ENCODE data around the gene ZGRF1. TPM values are rescaled to one million over a fixed set of nuclear protein-coding genes. Genes with fewer than 3 reads are reported as not detected.
A peak's percentile ranks its signal among the peaks of the same experiment; 100 is the strongest.

The ZGRF1 gene
- total and polyA plus RNA-seq, 10 of the 15 experiments (the other 5 are each of a cell fraction or from before 2014, with no cell fraction given), result 8.5 to 32.1 (median 20.1) TPM

DNA sequence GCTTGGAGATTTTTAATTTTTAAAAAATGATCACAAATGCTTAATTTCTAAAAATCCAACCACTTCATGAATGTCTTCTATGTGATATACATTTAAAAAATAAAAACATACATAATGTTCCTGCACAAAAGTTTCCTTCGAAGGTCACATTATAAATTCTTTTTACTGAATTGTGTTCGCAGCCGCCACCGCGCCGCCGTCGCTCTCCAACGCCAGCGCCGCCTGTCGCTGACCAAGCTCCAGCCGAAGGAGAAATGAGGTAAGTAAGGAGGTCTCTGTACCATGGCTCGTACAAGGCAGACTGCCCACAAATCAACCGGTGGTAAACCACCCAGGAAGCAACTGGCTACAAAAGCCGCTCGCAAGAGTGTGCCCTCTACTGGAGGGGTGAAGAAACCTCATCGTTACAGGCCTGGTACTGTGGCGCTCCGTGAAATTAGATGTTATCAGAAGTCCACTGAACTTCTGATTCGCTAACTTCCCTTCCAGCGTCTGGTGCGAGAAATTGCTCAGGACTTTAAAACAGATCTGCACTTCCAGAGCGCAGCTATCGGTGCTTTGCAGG lies 71.9 kb downstream of the ZGRF1 start:
- Histone ChIP-seq H3K27ac (ENCODE audit: control insufficient read depth, insufficient read depth) (no peak overlapping the region), H2AFZ (ENCODE audit: control insufficient read depth, low read depth, low read length) (no peak overlapping the region), H3K4me3 (no peak overlapping the region), H3K27me3 (replicated peaks in 1 of 2; ENCODE audit: control insufficient read depth in 2 of 2, insufficient read depth in 2 of 2, low read length in 1 of 2) (no peaks in the 10 kb centered on the region), H3K36me3 (ENCODE audit: control insufficient read depth in 2 of 2, insufficient read depth in 2 of 2, low read length in 1 of 2) (no peaks in the 10 kb centered on the region; a peak in 1 of 4 replicates), H3K4me1 (ENCODE audit: control insufficient read depth, insufficient read depth, low read length) (peaks cover 4% of the 10 kb centered on the region; the same call in 1 of the 2 replicates), H3K9me3 (replicated peaks; ENCODE audit: control insufficient read depth, insufficient read depth, low read length) (no peaks in the 10 kb centered on the region; the same call in 2 of the 3 replicates), H3K79me2 (ENCODE audit: control insufficient read depth, insufficient read depth, low read length) (no peaks in the 10 kb centered on the region), H3K4me2 (ENCODE audit: control insufficient read depth, insufficient read depth) (no peak overlapping the region), H3K9ac (ENCODE audit: control insufficient read depth, insufficient read depth, low read length) (no peak overlapping the region), H4K20me1 (ENCODE audit: control insufficient read depth, insufficient read depth) (no peaks in the 10 kb centered on the region)
- in situ Hi-C loops (cut with MboI), result no loop called here
- ChIA-PET SMC1A (ENCODE audit: uncharacterized antibody, unreplicated experiment) (no interaction called here), RAD21 (ENCODE audit: unreplicated experiment) (interaction anchor here (1.0 kb wide), 1 partner anchor 237 kb away, joined by 3 read pairs; no protein-coding TSS in a partner anchor), CTCF (no interaction called here), POLR2A (no interaction called here)
- TF ChIP-seq RUNX3 (IDR thresholded peaks at IDR 0.05; ENCODE audit: low read length), result no peak
- no peak for TF ChIP-seq NR2C2 (IDR thresholded peaks at IDR 0.05; ENCODE audit: borderline replicate concordance, control insufficient read depth, insufficient read length, low read depth)
- TF ChIP-seq ESRRA (IDR thresholded peaks at IDR 0.05; ENCODE audit: low read length), result no peak
- TF ChIP-seq, protein P1, sequence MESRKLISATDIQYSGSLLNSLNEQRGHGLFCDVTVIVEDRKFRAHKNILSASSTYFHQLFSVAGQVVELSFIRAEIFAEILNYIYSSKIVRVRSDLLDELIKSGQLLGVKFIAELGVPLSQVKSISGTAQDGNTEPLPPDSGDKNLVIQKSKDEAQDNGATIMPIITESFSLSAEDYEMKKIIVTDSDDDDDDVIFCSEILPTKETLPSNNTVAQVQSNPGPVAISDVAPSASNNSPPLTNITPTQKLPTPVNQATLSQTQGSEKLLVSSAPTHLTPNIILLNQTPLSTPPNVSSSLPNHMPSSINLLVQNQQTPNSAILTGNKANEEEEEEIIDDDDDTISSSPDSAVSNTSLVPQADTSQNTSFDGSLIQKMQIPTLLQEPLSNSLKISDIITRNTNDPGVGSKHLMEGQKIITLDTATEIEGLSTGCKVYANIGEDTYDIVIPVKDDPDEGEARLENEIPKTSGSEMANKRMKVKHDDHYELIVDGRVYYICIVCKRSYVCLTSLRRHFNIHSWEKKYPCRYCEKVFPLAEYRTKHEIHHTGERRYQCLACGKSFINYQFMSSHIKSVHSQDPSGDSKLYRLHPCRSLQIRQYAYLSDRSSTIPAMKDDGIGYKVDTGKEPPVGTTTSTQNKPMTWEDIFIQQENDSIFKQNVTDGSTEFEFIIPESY (IDR thresholded peaks at IDR 0.05), result 0 out of 2 replicates have a peak, but pooled peaks have one; percentile 38
- no peak for TF ChIP-seq ZNF622 (IDR thresholded peaks at IDR 0.05)
- 97% methylated on average over 25 of the region's 25 CpGs for WGBS (ENCODE audit: insufficient coverage, insufficient replicate concordance, low lambda C conversion rate, missing lambda C conversion rate)
- no peak for FAIRE-seq
- no peak for DNase-seq (ENCODE audit: low read depth, low spot score)
- BruUV-seq (replicated peaks), result no TSS peak
- intact Hi-C loops (cut with micrococcal nuclease; ENCODE audit: unreplicated experiment), result no loop called here
- no peak for ATAC-seq

Data from GM12878 (cell line).